NB4 (cell line): ENCODE measurements around the gene EXOC6.

ENCODE experiments used
- DNase-seq: peaks from one replicate; pipeline ENCODE4 v3.0.0; 2010; ENCODE audit warnings: low read depth
- H3K4me3 ChIP-seq: one replicate; pipeline ENCODE4 v1.5.1; 2011; ENCODE audit warnings: mild to moderate bottlenecking, low read depth, low read length, moderate library complexity
- MYC ChIP-seq: IDR thresholded peaks from 2 replicates; pipeline ENCODE4 v1.6.1; 2011; ENCODE audit warnings: low read depth, low read length
- POLR2A ChIP-seq: IDR thresholded peaks from 2 replicates; pipeline ENCODE4 v1.6.1; 2011; ENCODE audit warnings: mild to moderate bottlenecking; ENCODE audit not compliant: insufficient read length; ENCODE audit errors: extremely low read depth
- TF ChIP-seq, protein P1 (sequence below): IDR thresholded peaks from 2 replicates; pipeline ENCODE4 v1.6.1; 2011; ENCODE audit warnings: low read depth, low read length
- TF ChIP-seq, protein P2 (sequence below): IDR thresholded peaks from one replicate; pipeline ENCODE4 v1.5.1; 2012; ENCODE audit warnings: low read depth, low read length

EXOC6 gene

DNA sequence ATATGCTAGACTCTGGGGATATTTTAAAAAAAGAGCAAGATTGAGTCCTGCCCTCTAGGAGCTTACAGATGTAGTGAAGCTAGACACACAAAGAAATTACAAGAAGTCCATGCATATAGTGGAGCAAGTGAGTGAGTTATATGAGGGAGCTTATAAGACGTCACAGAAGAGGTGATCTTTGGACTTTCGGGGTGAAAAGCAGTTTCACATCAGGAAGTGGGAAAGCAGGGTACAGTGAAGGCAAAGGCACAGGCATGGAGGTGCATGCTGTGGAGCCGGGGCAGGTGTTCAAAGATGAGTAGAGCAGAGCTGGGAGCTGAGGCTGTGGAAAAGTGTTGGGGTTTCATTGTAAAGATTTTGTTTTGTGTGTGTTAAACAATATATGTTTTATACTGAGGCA is 38.5 kb upstream of the EXOC6 start:
- no peak for DNase-seq
- TF ChIP-seq, protein P1, sequence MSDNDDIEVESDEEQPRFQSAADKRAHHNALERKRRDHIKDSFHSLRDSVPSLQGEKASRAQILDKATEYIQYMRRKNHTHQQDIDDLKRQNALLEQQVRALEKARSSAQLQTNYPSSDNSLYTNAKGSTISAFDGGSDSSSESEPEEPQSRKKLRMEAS, result no peak
- H3K4me3 ChIP-seq, result no peak overlapping the region

DNA sequence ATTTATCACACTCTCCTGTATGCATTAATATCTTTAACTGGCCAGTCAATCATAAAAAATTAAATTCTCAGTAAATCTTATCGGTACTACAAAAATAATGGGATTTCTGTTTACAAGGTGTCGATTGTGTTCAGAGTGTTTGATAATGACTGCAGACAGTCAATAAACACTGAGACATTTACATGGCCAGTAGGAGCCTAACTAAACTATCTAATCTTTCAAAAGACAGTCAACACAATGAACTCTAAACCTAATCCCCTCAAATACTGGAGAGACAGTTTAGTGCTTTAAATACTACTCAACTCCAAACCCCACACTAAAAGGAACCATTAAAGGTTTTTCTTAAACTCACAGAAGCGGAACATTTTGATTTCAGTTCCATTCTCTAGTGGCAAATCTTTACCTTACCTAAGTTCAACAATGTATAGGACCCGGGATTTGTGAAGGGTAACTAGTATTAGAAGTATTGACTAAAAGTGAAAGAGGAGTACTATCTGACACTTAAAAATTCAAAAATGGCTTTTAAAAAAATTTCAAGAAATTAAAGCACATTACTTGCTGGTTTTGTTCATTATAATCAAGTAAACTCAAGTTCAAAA is 37.3 kb upstream of the EXOC6 start:
- TF ChIP-seq POLR2A (no peak), MYC (no peak)
- TF ChIP-seq, protein P1, result no peak
- TF ChIP-seq, protein P2, sequence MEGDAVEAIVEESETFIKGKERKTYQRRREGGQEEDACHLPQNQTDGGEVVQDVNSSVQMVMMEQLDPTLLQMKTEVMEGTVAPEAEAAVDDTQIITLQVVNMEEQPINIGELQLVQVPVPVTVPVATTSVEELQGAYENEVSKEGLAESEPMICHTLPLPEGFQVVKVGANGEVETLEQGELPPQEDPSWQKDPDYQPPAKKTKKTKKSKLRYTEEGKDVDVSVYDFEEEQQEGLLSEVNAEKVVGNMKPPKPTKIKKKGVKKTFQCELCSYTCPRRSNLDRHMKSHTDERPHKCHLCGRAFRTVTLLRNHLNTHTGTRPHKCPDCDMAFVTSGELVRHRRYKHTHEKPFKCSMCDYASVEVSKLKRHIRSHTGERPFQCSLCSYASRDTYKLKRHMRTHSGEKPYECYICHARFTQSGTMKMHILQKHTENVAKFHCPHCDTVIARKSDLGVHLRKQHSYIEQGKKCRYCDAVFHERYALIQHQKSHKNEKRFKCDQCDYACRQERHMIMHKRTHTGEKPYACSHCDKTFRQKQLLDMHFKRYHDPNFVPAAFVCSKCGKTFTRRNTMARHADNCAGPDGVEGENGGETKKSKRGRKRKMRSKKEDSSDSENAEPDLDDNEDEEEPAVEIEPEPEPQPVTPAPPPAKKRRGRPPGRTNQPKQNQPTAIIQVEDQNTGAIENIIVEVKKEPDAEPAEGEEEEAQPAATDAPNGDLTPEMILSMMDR, result no peak
- H3K4me3 ChIP-seq, result no peak overlapping the region

DNA sequence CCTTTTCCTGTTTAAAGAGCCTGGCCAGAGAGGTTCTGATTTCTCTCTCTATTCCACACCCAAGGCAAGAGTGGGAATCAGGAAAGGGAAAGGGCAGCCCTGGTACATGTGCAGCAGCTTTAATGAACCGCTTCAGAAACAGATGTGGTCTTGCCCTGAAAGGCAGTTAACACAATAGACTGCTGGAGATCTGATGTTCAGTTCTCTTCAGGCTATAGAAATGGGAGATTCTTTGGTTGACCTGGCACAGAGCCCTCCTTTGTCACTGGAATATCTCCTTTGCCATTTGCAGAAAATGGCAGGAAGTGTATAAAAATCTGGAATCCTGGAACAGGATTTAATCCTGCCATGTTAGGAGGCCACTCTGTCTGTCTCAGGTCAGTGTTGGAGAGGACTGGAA is 36.3 kb upstream of the EXOC6 start:
- no peak for DNase-seq

More for the DNA sequence above, 37.3 kb upstream of the EXOC6 start:
- DNase-seq, result no peak

DNA sequence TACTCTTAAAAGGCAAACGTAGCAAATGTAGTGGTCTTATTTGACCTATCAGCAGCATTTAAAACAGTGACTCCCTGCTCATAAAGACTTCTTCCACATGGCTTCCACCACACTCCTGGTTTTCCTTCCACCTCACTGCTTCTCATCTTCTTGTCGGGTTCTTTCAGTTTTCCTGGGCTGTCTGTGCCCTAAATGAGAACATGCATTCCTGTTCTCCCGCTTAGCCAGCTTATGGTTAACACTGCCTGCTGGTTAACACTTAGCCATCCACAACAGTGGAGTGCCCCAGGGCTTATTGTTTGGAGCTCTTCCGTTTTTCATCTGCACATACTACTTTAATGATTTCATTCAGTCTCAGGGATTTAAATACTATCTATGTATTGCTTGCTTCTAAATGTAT is 34.3 kb upstream of the EXOC6 start:
- no peak for DNase-seq
- TF ChIP-seq MYC, result no peak
- TF ChIP-seq POLR2A, result no peak
- TF ChIP-seq, protein P1, result no peak
- TF ChIP-seq, protein P2, result no peak
- H3K4me3 ChIP-seq, result no peak overlapping the region

More for the DNA sequence above, 36.3 kb upstream of the EXOC6 start:
- TF ChIP-seq, protein P2, result no peak
- TF ChIP-seq, protein P1, result no peak
- TF ChIP-seq MYC, result no peak
- TF ChIP-seq POLR2A, result no peak
- H3K4me3 ChIP-seq, result no peak overlapping the region

DNA sequence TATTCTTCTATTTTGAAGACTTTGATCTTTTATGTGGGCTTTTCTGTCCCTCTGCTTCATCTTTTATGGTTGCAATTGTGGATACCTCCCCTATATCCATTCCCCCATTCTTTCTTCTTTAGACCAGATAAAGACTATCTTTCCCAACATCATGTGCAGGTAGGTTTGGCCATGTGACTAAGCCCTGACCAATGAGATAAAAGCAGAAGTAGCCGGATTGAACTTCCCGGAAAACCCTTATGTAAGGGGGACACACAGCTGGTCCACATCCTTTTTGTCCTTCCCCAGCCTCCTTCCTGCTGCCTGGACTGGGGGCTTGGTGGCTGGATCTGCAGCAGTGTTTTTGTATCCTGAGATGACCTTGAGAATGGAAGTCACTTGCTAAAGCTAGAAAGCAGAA is 33.5 kb upstream of the EXOC6 start:
- DNase-seq, result no peak
- TF ChIP-seq, protein P2, result no peak
- no peak for TF ChIP-seq MYC
- TF ChIP-seq POLR2A, result no peak
- TF ChIP-seq, protein P1, result no peak
- no peak overlapping the region for H3K4me3 ChIP-seq

DNA sequence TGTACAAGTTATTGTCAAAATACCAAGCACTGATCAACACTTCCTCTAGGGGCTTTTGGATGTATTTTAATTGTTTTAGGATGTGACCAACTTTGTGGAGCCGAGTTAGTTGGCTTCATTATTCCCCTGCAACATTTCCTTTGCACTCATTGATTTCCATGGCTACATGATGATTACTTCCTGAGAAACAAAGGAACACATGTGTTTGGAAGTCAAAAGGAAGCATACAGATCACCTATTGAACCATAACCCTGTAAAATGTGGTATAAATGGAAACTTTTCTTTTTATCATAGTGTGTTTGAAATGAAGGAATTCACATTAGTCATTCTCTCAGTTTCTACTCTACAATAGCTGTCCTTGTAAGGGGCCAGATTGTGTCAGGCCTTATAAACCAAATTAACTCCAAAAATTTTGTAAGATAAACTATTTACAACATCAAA is 32.2 kb upstream of the EXOC6 start:
- DNase-seq, result no peak
- TF ChIP-seq MYC, result no peak
- no peak for TF ChIP-seq POLR2A
- TF ChIP-seq, protein P2, result no peak
- TF ChIP-seq, protein P1, result no peak
- H3K4me3 ChIP-seq, result no peak overlapping the region
